AML-193 (cell line): Measurements from ENCODE around the gene CCND1.
"Not testable (repeated sequence)": the region's sequence is repeated elsewhere in the genome, so short reads cannot be mapped to it uniquely, and the experiment has no call there.

Source experiments
- DNase-seq, 2 experiments: peaks; one replicate each; lab custom pipeline; 2025; lab: John Stamatoyannopoulos, UW

CCND1 gene

GRCh38 chr11:69689484-69690319 is 48.7 kb downstream of the CCND1 start:
- DNase-seq: no peak

GRCh38 chr11:69691463-69691862 is 50.5 kb downstream of the CCND1 start:
- no peak for DNase-seq

DNA sequence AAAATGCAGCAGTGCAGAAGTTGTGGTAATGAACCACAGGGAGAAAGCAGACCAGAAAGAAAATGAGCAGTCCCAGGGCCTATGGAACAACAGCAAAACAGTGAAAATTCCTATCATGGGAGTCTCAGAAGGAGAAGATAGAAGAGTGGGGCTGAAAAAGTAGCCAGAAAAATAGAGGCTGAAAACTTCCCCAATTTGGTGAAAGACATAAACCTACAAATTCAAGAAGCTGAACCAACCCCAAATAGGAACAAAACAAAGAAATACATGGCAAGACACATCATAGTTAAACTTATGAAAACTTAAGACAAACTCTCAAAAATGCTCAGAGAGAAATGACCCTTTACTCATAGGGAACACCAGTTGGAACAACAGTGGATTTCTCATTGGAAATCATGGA is 51.5 kb downstream of the CCND1 start:
- no peak for DNase-seq

GRCh38 chr11:69694781-69695180 is 53.8 kb downstream of the CCND1 start:
- no peak for DNase-seq

GRCh38 chr11:69695581-69695980 is 54.6 kb downstream of the CCND1 start:
- no peak for DNase-seq

GRCh38 chr11:69695995-69696394 is 55.0 kb downstream of the CCND1 start:
- DNase-seq: not testable (repeated sequence)

DNA sequence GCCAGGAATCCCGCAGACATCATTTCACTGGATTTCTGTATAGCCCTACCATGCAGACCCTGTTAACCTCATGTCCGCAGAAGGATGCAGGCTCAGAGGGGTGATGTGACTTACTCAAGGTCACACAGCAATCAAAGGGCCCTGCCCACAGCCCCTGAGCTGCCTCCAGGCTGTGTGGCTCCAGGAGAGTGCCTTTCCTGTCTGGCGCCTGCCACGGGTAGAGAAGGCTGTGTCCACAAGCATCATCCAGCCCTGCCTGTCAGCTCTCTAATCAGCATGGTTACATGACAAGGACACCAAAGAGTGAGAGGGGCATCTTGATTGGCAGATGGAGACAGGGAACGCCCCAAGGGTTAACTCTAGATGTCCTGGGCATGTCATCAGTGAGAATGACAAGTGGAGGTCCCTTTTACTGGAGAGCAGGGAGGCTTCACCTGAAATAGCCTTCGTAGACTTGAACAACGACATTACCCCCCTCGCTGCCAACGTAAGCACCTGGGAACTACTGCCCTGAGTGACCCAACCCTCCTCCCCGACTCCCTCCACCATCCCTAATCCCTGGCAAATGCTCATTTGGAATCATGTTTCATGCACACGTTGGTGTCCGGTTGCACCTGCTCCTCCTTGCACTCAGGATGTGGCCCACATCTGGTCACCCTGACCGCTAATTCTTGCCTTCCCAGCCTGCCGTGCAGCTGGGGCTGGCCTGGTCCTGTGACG is 56.0 kb downstream of the CCND1 start:
- no peak for DNase-seq

DNA sequence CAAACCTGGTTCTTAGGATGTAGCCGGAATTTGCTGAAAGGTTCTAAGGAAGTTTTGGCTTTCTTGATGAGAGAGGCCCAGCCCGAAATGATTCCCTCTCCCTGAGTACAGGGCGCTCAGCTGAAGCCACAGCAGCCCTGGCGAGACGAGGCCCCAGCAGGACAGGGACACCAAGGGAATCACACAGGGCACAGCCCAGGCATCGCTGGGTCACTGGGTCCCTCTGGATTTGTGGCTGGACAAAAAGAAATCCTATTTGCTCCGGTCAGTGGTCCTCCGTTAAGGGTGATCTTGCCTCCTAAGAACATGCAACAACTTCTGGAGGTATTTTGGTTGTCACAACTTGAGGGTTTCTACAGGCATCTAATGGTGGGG is 56.5 kb downstream of the CCND1 start:
- no peak for DNase-seq

DNA sequence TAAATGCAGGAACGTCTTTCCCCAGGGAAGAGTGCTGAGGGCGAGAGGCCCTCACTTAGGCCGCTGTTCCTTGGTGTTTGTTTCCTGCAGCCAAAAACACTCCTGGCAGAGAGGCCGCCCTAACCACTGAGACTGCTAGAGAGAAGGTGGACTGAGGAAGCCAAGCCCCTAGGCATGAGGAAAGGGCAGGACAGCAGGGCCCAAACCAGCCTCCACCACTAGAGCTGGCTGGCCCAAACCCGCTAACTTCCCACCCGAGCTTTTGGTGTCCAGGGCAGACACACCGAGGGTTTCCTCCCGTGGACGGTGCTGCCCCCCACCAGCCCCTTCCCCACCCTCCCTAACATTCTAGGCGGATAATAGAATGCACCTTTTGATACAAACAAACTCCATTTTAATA is 56.9 kb downstream of the CCND1 start:
- no peak for DNase-seq

DNA sequence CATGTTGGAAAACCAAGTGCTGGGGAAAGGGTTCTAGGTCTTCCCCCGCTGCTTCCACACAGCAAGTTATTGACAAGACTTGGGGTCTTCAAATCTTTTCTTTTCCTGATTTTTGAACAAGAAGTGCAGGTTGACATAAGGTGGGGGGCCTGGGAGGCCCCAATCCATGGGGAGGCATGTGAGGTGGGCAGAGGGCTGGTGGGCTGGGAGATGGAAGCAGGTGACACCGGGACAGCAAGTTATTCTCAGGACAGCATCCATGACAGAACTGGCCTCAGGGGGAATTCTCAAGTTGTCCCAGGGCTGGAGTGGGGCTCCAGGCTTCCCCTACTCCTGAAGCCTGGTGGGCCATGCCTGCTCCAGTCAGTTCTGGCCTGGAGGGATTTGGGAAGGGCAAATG is 57.4 kb downstream of the CCND1 start:
- DNase-seq: no peak

- DNase-seq: no peak
Observed at GRCh38 chr11:69699213-69699612, 58.3 kb downstream of the CCND1 start.

DNA sequence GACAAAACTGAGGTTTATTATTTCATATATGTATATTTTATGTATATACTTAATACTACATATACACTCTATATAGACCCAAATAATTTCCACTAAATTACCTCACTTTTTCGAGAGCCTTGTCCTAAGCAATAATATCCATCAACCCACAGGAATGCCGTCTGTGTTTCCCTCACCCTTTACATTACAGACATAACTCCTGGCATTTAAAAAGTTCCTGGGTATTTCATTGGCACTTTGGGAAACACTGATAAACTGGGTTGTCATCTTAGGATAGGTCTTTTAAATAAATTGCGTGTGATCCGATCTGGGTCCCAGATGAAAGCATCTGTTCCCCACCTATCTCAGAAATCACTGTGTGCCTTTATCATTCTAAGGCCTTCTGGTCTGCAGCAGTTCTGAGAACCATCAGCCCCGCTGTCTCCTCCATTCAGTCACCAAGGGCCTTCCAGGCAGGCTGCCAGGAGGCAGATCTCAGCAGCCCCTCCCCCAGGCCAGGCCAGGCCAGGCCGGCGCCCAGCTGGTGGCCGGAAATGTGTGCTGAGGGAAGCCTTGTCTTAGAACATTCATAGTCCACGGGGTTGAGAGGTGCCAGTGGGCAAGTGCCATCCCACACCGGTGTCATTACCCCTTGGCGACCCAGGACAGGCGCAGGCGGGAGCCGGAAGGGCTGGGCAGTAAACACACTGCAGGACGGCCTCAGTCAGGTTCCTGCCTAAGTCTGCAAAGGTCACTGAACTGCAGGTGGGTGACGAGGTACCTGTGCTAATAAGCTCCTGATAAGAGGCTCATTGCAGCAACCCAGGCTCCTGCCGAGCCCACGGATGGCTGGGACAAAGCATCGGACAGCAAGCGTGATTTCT is 59.6 kb downstream of the CCND1 start:
- DNase-seq: no peak

DNA sequence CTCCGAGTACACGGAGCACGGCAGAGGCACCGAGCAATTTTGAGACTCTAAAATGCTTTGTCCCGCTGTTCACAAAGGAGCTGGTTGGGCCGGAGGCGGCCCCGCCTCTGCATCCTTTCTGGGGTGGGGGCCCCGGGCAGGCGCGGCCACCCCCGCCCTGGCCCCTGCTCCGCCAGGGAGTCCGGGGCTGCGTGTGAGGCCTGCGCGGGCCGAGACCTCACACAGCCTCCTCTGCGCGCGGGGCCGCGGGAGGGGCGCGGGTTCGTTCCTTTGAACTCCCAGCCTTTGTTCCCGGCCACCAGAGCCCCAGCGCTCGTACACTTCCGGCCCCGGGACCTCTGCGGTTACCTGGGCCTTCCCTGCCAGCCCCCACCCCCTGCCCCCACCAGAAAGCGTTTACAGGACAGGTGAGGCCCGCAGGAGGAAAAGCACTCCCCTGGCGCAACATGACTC is 61.3 kb downstream of the CCND1 start:
- no peak for DNase-seq

DNA sequence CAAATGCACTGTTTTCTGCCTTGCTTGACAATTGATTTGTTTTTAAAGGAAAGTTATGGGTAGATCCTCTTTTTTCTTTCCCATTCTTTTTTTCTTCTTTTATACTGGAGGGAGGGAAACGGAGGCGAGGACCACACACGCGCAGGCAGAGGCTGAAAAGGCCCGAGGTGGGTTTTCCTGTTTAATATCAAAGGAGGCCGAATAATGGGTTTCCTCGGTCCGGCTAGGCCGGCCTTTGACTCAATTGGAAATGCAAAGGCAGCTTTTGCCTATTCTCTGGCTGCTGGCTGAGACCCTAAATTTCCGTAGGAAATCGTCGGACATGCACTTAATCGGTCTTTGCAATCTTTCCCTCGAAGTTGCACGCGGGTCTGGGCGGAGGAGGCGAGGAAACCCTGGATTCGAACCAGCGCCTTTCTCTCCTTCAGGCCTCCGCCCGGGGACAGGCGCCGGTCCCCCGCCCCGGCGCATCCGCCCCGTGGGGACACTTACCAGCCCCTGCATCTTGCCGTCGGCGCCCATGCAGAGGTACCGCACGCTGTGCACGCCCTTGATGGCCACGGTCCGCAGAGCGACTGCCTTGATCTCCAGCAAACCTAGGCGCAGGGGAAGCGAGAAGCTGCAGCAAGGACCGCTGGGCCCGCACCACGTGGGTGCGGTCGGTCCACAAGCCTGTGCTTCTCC is 62.0 kb downstream of the CCND1 start:
- no peak for DNase-seq

GRCh38 chr11:69703453-69703767 is 62.5 kb downstream of the CCND1 start:
- DNase-seq: no peak
